ENCODE data around the gene CREB5.

DNA sequence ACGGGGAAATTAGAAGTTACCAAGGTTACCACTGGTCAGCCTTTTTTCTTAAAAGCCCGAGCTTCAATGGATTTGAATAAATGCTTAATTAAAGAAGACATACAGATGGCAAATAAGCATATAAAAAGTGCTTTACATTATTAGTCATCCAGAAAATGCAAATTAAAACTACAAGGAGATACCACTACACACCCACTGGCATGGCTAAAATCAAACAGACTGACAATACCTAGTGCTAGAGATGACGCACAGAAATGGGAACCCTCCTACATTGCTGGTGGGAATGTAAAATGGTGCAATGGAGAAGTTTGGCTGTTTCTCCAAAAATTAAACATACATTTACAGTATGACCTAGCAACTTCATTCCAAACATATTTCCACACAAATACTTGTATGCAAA is 38.3 kb upstream of the CREB5 start:
- no peak for TF ChIP-seq CTCF (IDR thresholded peaks at IDR 0.05)
- TF ChIP-seq EP300 (IDR thresholded peaks at IDR 0.05): no peak
- TF ChIP-seq POLR2A (IDR thresholded peaks at IDR 0.05): no peak

All from ovary (tissue), 3 donors.